ENCODE results near the gene SERTAD2.

Gene SERTAD2

DNA sequence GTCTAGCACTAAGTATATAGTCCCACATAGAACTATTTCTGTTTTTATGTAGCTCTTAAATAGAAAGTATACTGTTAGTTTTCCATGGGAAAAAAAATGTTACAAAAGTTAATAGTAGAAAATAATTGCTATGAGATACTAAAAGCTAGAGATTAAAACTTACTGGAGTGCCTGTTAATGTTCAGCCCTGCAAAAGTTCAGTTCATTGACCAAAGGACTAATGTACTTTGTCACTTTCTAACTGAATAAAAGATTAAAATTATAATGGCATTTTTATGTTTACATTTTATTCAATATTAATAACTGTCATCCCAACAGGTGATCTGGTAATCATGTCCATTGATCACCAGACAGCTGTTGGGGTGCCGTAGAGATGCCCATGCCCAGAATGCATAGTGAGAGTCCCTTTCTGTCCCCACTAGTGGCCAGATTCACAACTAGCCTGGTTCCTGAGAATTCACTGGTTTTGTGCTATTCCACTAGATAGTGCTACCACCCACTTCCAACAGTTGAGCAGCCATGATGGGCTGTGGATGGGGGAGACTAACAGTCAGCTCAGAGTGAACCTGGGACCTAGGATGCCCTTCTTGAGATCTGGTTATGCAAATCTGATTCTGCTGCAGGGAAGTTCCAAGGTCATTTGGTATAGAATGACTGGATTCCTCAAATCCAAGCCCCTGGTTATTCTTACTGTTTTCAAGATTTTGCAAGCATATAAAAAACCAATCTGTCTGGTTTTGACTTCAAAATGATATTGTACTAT is 71.8 kb downstream of the SERTAD2 start:
- no peak for DNase-seq
